HFF-Myc (cell line): ENCODE data around the gene ULK4.
A peak's percentile ranks its signal among the peaks of the same experiment; 100 is the strongest.

Experiments
- DNase-seq: peaks from one replicate; pipeline ENCODE4 v3.0.0-alpha.2; 2011; ENCODE audit warnings: low read depth; ENCODE audit errors: extremely low read depth
- H3K4me3 ChIP-seq: replicated peaks from 2 replicates; pipeline ENCODE4 v1.5.1; 2011; ENCODE audit warnings: low read depth, mild to moderate bottlenecking, control low read depth, low read length
- TF ChIP-seq, protein P1 (sequence below): IDR thresholded peaks from 2 replicates; pipeline ENCODE4 v1.5.1; 2012; ENCODE audit warnings: mild to moderate bottlenecking, low read depth, low read length, control low read depth; ENCODE audit errors: missing control alignments

Gene ULK4

GRCh38 chr3:41933154-41933676 lies 28.7 kb downstream of the ULK4 start:
- DNase-seq = peak; percentile 24
- no peak overlapping the region for H3K4me3 ChIP-seq
- TF ChIP-seq, protein P1, sequence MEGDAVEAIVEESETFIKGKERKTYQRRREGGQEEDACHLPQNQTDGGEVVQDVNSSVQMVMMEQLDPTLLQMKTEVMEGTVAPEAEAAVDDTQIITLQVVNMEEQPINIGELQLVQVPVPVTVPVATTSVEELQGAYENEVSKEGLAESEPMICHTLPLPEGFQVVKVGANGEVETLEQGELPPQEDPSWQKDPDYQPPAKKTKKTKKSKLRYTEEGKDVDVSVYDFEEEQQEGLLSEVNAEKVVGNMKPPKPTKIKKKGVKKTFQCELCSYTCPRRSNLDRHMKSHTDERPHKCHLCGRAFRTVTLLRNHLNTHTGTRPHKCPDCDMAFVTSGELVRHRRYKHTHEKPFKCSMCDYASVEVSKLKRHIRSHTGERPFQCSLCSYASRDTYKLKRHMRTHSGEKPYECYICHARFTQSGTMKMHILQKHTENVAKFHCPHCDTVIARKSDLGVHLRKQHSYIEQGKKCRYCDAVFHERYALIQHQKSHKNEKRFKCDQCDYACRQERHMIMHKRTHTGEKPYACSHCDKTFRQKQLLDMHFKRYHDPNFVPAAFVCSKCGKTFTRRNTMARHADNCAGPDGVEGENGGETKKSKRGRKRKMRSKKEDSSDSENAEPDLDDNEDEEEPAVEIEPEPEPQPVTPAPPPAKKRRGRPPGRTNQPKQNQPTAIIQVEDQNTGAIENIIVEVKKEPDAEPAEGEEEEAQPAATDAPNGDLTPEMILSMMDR = no peak

GRCh38 chr3:41932464-41932863 lies 29.4 kb downstream of the ULK4 start:
- no peak for DNase-seq
- TF ChIP-seq, protein P1 = no peak
- no peak overlapping the region for H3K4me3 ChIP-seq

DNA sequence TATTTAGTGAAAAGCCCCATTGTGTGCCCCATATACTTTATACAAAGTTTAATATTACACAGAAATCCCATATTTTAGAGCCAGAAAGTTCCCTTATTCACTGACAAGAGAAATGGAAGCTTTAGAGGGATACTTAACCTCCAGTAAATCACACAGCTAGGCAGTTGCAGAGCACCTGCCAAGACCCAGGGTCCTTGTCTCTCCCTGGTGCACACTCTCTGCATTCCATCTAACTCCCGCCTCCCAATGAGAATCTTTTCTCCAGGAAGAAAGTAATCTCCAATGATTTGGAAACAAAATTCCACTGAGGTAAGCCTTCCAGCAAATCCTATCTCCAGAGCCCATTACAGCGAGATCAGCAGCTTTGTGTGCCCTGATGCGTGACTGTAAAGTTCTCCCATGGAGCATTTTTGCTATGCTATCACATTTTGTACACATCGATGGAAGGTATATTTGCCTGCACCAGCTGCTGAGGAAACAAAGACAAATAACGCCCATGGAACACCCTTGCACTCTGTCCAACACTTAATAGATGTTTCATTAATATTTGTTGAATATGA lies 41.4 kb downstream of the ULK4 start:
- DNase-seq = no peak
- TF ChIP-seq, protein P1 = no peak
- no peak overlapping the region for H3K4me3 ChIP-seq

- no peak for DNase-seq
- TF ChIP-seq, protein P1 = no peak
- H3K4me3 ChIP-seq = no peak overlapping the region
Observed at GRCh38 chr3:41915353-41915752, 46.5 kb downstream of the ULK4 start.

DNA sequence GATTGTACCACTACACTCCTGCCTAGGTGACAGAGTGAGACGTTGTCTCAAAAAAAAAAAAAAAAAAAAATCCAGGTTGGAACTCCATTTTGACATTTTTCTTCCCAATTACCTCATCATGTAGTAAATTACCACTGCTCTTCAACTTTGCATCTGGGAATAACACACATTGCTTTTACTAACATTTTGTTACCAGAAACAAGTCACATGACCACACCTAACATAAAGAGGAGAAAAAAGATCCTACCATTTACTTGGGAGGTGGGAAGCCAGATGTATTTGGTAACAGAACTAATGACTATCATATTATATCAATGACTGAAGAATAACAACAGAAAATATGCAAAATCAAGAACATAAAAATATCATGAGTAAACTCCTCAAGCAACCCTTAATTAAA lies 49.6 kb downstream of the ULK4 start:
- DNase-seq = no peak
- TF ChIP-seq, protein P1 = no peak
- H3K4me3 ChIP-seq = no peak overlapping the region

GRCh38 chr3:41907330-41908073 lies 54.4 kb downstream of the ULK4 start:
- H3K4me3 ChIP-seq = no peak overlapping the region
- TF ChIP-seq, protein P1 = no peak
- DNase-seq = no peak
